Coronary artery (tissue), 2 donors: Measurements from ENCODE around the gene HTT.

Source experiments
- DNase-seq: peaks from one replicate; pipeline ENCODE4 v3.0.0-alpha.2; 2017; ENCODE audit warnings: low spot score
- H3K27ac ChIP-seq, 2 donors: fragments of 200-600 bp; sonication (generic); one replicate each; pipeline ENCODE4 v1.5.1; 2016 to 2019
- H3K4me3 ChIP-seq: fragments of 200-600 bp; sonication (generic); 2 replicates; pipeline ENCODE4 v1.5.1; 2016; ENCODE audit warnings: mild to moderate bottlenecking, moderate library complexity
- TF ChIP-seq, protein P1 (sequence below): fragments of 200-600 bp; sonication (generic); IDR thresholded peaks from one replicate; pipeline ENCODE4 v1.5.1; 2019; ENCODE audit warnings: antibody characterized with exemption

Gene HTT

DNA sequence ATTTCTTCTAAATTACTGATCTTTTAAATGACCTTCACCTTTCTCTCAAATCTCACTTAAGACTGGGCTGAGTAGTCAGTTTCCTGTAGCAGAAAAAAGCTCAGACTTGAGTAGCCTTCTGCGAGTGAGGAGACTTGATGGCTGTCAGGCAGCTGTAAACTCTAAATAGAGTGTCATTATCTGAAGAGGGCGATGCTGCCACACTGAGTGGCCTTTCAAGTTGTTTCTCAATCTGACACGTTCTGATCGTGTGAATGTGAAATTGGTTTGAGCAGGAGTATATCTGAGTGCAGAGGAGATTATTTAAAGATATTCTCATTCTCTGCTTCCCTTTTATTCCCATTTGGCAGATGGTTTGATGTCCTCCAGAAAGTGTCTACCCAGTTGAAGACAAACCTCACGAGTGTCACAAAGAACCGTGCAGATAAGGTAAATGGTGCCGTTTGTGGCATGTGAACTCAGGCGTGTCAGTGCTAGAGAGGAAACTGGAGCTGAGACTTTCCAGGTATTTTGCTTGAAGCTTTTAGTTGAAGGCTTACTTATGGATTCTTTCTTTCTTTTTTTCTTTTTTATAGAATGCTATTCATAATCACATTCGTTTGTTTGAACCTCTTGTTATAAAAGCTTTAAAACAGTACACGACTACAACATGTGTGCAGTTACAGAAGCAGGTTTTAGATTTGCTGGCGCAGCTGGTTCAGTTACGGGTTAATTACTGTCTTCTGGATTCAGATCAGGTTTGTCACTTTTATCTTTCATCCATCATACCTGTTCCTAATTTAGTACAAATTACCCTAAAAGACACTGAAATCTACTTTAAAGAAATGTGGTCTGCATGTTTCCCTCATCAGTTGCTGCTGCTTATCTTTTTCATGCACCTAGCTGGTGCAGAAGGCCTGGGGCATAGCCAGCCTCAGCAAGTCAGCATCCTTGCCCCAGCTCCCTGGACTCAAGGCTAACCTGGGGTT is 100.2 kb downstream of the HTT start:
- no peak overlapping the region for H3K27ac ChIP-seq
- TF ChIP-seq, protein P1, sequence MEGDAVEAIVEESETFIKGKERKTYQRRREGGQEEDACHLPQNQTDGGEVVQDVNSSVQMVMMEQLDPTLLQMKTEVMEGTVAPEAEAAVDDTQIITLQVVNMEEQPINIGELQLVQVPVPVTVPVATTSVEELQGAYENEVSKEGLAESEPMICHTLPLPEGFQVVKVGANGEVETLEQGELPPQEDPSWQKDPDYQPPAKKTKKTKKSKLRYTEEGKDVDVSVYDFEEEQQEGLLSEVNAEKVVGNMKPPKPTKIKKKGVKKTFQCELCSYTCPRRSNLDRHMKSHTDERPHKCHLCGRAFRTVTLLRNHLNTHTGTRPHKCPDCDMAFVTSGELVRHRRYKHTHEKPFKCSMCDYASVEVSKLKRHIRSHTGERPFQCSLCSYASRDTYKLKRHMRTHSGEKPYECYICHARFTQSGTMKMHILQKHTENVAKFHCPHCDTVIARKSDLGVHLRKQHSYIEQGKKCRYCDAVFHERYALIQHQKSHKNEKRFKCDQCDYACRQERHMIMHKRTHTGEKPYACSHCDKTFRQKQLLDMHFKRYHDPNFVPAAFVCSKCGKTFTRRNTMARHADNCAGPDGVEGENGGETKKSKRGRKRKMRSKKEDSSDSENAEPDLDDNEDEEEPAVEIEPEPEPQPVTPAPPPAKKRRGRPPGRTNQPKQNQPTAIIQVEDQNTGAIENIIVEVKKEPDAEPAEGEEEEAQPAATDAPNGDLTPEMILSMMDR = no peak
- DNase-seq = no peak
- no peak overlapping the region for H3K4me3 ChIP-seq

DNA sequence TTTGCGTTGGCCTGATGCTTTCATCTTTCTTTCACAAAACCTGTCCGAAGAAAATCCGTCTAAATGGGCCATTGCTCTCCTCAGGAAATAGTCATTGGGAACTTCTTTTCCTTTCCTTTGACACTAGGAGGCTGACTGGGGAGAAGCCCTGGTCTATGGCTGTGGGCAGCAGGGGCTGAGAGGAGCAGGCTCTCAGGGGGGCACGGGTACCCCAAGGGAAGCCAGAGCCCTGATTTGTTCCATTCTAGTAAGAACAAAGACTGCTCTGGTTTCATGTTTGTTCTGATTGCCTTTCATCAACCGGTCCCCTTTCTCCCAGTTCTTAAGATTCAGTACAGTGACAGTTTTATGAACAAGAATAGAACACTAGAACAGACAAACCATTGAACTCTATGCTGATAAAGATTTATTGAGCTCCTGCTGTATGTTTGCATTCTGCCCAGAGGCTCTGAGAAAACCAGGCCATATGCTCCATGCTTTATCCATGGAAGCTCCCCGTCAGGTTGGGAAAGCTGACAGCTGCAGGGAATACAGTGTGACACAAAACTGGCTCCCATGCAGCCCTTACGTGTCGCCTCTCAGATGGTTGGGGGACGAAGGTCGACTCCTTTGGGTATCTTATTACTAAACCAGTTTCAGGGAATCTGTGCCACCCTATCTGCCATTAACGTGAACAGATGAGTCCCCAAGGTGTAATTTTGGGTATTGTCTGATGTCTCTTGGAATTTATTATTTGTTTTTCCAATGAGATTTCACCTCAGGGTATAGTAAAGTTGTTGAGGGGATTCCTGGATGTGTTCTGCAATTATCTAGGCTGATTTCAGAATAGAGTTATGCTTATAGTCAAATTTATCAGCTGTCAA is 102.1 kb downstream of the HTT start:
- no peak for DNase-seq
- Histone ChIP-seq H3K27ac (no peak overlapping the region), H3K4me3 (no peak overlapping the region)
- TF ChIP-seq, protein P1 = no peak

DNA sequence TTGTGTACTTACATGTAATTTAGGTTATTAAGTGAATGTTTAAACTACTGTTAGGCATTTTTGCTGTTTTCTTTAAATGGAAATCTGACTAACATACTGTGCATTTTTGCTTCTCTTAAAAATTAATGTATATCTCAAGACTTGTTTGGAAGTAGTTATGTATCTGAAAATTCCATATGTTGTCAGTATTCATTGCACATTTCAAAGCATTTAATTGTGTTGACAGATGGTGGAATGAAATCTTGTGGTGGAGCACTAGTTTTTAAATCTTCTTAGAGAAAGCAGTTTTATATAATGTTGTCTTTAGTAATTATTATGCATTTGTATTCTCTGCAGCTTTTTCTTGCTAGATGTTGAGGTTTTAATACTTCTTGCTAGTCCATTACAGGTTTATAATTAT is 102.9 kb downstream of the HTT start:
- no peak for DNase-seq
- no peak overlapping the region for H3K4me3 ChIP-seq
- TF ChIP-seq, protein P1 = no peak
- no peak overlapping the region for H3K27ac ChIP-seq

DNA sequence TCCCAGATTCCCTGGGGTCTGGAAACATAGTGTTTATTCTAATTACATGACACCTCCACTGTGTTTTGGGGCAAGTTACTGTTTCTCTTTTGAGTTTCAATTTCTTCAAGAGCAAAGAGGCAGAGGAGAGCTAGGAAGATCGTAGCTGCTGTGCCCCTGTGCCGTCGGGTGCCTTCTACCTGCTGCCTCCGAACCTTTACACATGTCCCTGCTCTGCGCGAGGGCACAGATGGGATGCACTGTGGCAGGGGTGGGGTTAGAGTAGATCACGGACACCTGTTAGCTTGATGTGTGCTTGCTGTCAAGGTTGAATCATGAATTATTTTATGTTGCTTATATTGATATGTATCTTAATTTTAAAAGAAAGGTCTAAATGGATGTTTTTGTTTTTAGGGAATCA is 103.4 kb downstream of the HTT start:
- no peak overlapping the region for H3K27ac ChIP-seq
- TF ChIP-seq, protein P1 = no peak
- no peak for DNase-seq
- H3K4me3 ChIP-seq = no peak overlapping the region

DNA sequence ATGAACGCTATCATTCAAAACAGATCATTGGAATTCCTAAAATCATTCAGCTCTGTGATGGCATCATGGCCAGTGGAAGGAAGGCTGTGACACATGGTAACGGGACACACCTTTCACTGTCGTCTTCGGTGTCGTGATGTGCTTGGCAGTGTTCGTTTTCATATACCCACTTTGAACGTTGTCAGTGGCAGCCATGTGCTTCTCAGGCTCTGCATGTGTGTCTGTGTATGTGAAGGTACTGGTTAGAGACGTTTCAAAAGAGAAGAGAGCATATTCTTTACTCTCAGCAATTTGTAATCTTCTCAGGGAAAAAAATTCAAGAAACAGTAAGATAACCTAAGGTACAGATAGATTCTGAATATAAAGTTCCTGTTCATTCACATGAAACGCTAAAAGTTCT is 103.9 kb downstream of the HTT start:
- no peak overlapping the region for H3K4me3 ChIP-seq
- H3K27ac ChIP-seq = no peak overlapping the region
- no peak for DNase-seq
- TF ChIP-seq, protein P1 = no peak

DNA sequence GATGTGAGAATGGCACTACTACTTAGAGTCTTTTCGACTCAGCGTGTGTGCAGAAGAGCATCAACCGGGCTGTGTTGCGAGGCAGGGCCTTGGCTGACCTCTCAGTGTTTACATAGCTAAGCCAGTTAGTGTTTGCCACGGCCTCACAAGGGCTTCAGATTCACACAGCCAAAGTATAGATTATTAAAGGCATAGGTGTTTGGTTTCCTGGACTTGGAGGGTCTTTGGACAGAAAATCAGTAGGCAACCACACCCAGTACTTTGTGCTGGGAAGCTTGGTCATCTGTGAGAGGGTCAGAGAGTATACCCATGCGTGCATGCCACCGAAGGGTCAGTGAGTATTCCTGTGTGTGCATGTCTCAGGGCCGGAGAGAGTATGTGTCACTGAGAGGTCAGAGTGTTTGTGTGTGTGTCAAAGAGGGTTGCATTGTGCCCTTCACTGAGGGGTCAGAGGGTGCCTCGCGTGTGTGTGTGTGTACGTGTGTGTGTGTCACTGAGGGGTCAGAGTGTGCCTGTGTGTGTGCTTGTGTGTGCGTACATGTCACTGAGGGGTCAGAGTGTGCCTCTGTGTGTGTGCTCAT is 104.7 kb downstream of the HTT start:
- no peak for DNase-seq
- no peak overlapping the region for H3K27ac ChIP-seq
- TF ChIP-seq, protein P1 = no peak
- no peak overlapping the region for H3K4me3 ChIP-seq
